NT2/D1 (cell line): Measurements from ENCODE around the gene HNRNPH2.

Source experiments
- YY1 ChIP-seq: IDR thresholded peaks from 2 replicates; pipeline ENCODE4 v1.6.1; 2011; ENCODE audit not compliant: insufficient read length, insufficient read depth
- ZNF274 ChIP-seq: IDR thresholded peaks from 2 replicates; pipeline ENCODE4 v1.6.1; 2011; ENCODE audit warnings: mild to moderate bottlenecking, low read depth, low read length

GRCh38 chrX:101360390-101360789 is 47.6 kb upstream of the HNRNPH2 start:
- TF ChIP-seq YY1 (no peak), ZNF274 (no peak)
